HEK293T (cell line): Measurements from ENCODE around the gene SPAG6.

ENCODE experiments used
- BHLHE40 ChIP-seq: fragments of 450-650 bp; IDR thresholded peaks from 2 replicates; pipeline ENCODE4 v1.6.1; 2016; ENCODE audit warnings: mild to moderate bottlenecking, moderate library complexity, borderline replicate concordance
- ELF4 ChIP-seq: fragments of 450-650 bp; IDR thresholded peaks from 2 replicates; pipeline ENCODE4 v1.6.1; 2017; ENCODE audit warnings: antibody characterized with exemption
- FOXM1 ChIP-seq: fragments of 450-650 bp; IDR thresholded peaks from 2 replicates; pipeline ENCODE4 v1.6.1; 2017; ENCODE audit warnings: mild to moderate bottlenecking, borderline replicate concordance

GRCh38 chr10:22324413-22324812 is 20.9 kb upstream of the SPAG6 start:
- TF ChIP-seq ELF4 (no peak), FOXM1 (no peak), BHLHE40 (no peak)
